ENCODE measurements around the gene LDB3. TPM values are rescaled to one million over a fixed set of nuclear protein-coding genes. Genes with fewer than 3 reads are reported as not detected.

The LDB3 gene
- total RNA-seq, 1 experiment from 2014 or later, result 0.63 TPM

- intact Hi-C loops (cut with micrococcal nuclease; ENCODE audit: unreplicated experiment), result loop anchor here (10.0 kb wide), 1 partner anchor 110 kb away; no protein-coding TSS in a partner anchor
- Histone ChIP-seq H3K4me3 (no peak overlapping the region), H3K9me3 (ENCODE audit: insufficient read depth, low read depth) (no peaks in the 10 kb centered on the region), H3K27me3 (ENCODE audit: insufficient read depth, low read depth) (no peaks in the 10 kb centered on the region), H2AFZ (no peak overlapping the region), H3K4me2 (no peak overlapping the region), H3K4me1 (replicated peaks; ENCODE audit: insufficient read depth) (no peaks in the 10 kb centered on the region), H3K36me3 (ENCODE audit: low read depth) (no peaks in the 10 kb centered on the region), H4K20me1 (ENCODE audit: insufficient read depth) (no peaks in the 10 kb centered on the region), H3K9me2 (ENCODE audit: insufficient read depth) (no peaks in the 10 kb centered on the region), H3F3A (ENCODE audit: insufficient read depth, low read depth) (no peaks in the 10 kb centered on the region), H3K79me2 (ENCODE audit: low read depth) (no peaks in the 10 kb centered on the region), H3K27ac (no peak overlapping the region)
- ChIA-PET CTCF (interaction anchor here (0.7 kb wide), 1 partner anchor 19 kb away, joined by 3 read pairs; no protein-coding TSS in a partner anchor), POLR2A (ENCODE audit: unreplicated experiment) (interaction anchor here (0.7 kb wide), 1 partner anchor 245 kb away, joined by 17 read pairs; no protein-coding TSS in a partner anchor)
- no peak for DNase-seq
- TF ChIP-seq EZH2 (IDR thresholded peaks at IDR 0.05; ENCODE audit: low read depth) (no peak), CTCF (conservative IDR thresholded peaks at IDR 0.05) (no peak)
- no TSS peak for BruUV-seq (replicated peaks)
These were observed 47.0 kb downstream of the LDB3 start for GRCh38 chr10:86715156-86715795.

- no TSS peak for BruUV-seq (replicated peaks)
- Histone ChIP-seq H3K79me2 (ENCODE audit: low read depth) (no peaks in the 10 kb centered on the region), H3K27ac (no peak overlapping the region), H3K4me3 (no peak overlapping the region), H3K4me1 (replicated peaks; ENCODE audit: insufficient read depth) (no peaks in the 10 kb centered on the region), H3F3A (ENCODE audit: insufficient read depth, low read depth) (no peaks in the 10 kb centered on the region), H3K9me3 (ENCODE audit: insufficient read depth, low read depth) (no peaks in the 10 kb centered on the region), H2AFZ (no peak overlapping the region), H3K27me3 (ENCODE audit: insufficient read depth, low read depth) (no peaks in the 10 kb centered on the region), H3K4me2 (no peak overlapping the region), H3K9me2 (ENCODE audit: insufficient read depth) (no peaks in the 10 kb centered on the region), H3K36me3 (ENCODE audit: low read depth) (no peaks in the 10 kb centered on the region), H4K20me1 (ENCODE audit: insufficient read depth) (no peaks in the 10 kb centered on the region)
- TF ChIP-seq CTCF (conservative IDR thresholded peaks at IDR 0.05), result no peak
- TF ChIP-seq EZH2 (IDR thresholded peaks at IDR 0.05; ENCODE audit: low read depth), result no peak
- intact Hi-C loops (cut with micrococcal nuclease; ENCODE audit: unreplicated experiment), result loop anchor here (10.0 kb wide), 1 partner anchor 109 kb away; no protein-coding TSS in a partner anchor
- POLR2A ChIA-PET (ENCODE audit: unreplicated experiment), result no interaction called here
- CTCF ChIA-PET, result interaction anchor here (0.7 kb wide), 1 partner anchor 20 kb away, joined by 3 read pairs; no protein-coding TSS in a partner anchor
- DNase-seq, result no peak
These were observed 47.5 kb downstream of the LDB3 start for GRCh38 chr10:86715836-86716235.

GRCh38 chr10:86716466-86716865 is 48.2 kb downstream of the LDB3 start:
- no peaks in the 10 kb centered on the region for H3K36me3 ChIP-seq (ENCODE audit: low read depth)
- POLR2A ChIA-PET (ENCODE audit: unreplicated experiment), result no interaction called here

More at GRCh38 chr10:86716466-86716865, 48.2 kb downstream of the LDB3 start:
- H3K4me2 ChIP-seq, result no peak overlapping the region
- no peaks in the 10 kb centered on the region for H3K79me2 ChIP-seq (ENCODE audit: low read depth)
- no TSS peak for BruUV-seq (replicated peaks)
- DNase-seq, result no peak
- intact Hi-C loops (cut with micrococcal nuclease; ENCODE audit: unreplicated experiment), result loop anchor here (10.0 kb wide), 1 partner anchor 108 kb away; no protein-coding TSS in a partner anchor
- TF ChIP-seq EZH2 (IDR thresholded peaks at IDR 0.05; ENCODE audit: low read depth) (no peak), CTCF (conservative IDR thresholded peaks at IDR 0.05) (no peak)
- no peaks in the 10 kb centered on the region for H3F3A ChIP-seq (ENCODE audit: insufficient read depth, low read depth)
- H3K9me3 ChIP-seq (ENCODE audit: insufficient read depth, low read depth), result no peaks in the 10 kb centered on the region
- H3K4me3 ChIP-seq, result no peak overlapping the region
- H3K9me2 ChIP-seq (ENCODE audit: insufficient read depth), result no peaks in the 10 kb centered on the region
- H3K4me1 ChIP-seq (replicated peaks; ENCODE audit: insufficient read depth), result no peaks in the 10 kb centered on the region
- H4K20me1 ChIP-seq (ENCODE audit: insufficient read depth), result no peaks in the 10 kb centered on the region
- CTCF ChIA-PET, result no interaction called here
- no peak overlapping the region for H3K27ac ChIP-seq
- no peak overlapping the region for H2AFZ ChIP-seq
- H3K27me3 ChIP-seq (ENCODE audit: insufficient read depth, low read depth), result no peaks in the 10 kb centered on the region
